ENCODE results near the gene KLHL12.
A peak's percentile ranks its signal among the peaks of the same experiment; 100 is the strongest.
"Not testable (repeated sequence)": the region's sequence is repeated elsewhere in the genome, so short reads cannot be mapped to it uniquely, and the experiment has no call there.

Gene KLHL12

DNA sequence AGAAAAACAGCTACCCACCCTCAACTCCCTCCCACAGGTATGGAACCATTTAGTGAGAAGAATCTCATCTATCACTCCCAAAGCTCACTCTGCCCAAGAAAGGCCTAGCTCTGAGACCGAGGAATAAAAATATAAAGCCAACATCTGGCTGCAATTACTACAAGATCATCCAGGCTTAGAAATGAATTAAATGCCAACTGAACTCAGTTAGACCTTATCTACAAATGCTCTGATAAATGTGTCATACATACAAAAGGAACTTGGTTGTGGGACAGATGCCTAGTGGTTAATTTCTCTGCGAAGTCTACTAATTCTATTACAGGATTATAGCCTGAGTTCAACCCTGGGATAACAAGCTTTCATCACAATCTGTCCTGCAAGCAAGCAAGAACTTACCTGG lies 24.4 kb upstream of the KLHL12 start:
- DNase-seq (ENCODE audit: low read depth): no peak

GRCh38 chr1:202945483-202945882 lies 18.4 kb upstream of the KLHL12 start:
- no peak for DNase-seq (ENCODE audit: low read depth)

GRCh38 chr1:202944438-202944921 lies 17.4 kb upstream of the KLHL12 start:
- no peak for DNase-seq (ENCODE audit: low read depth)

- no peak for DNase-seq (ENCODE audit: low read depth)
Observed at GRCh38 chr1:202942426-202942825, 15.4 kb upstream of the KLHL12 start.

DNA sequence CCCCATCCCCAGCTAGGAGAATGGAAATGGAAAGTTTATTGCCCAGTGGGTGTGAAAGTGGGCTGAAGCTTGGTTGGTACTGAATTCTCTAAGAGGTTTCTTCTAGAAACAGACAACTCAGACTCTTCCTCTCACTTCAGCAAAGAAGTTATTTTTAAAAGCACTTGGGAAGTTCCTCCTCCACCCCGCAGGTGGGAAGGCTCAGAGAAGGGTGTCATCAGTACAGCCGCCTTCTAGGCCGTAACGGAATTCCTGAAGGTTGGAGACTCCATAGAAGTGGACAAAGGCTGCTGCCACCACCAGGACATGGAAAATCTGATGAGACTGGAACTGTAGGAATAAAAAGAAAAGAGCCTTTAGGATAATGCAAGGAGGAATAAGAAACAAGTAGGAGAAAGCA lies 14.3 kb upstream of the KLHL12 start:
- no peak for DNase-seq (ENCODE audit: low read depth)

- DNase-seq (ENCODE audit: low read depth): no peak
Observed at GRCh38 chr1:202940561-202940960, 13.5 kb upstream of the KLHL12 start.

- no peak for DNase-seq (ENCODE audit: low read depth)
Observed at GRCh38 chr1:202938287-202938925, 11.4 kb upstream of the KLHL12 start.

GRCh38 chr1:202936409-202936808 lies 9.4 kb upstream of the KLHL12 start:
- not testable (repeated sequence) for DNase-seq (ENCODE audit: low read depth)

GRCh38 chr1:202935844-202936243 lies 8.8 kb upstream of the KLHL12 start:
- DNase-seq (ENCODE audit: low read depth): no peak

- no peak for DNase-seq (ENCODE audit: low read depth)
Observed at GRCh38 chr1:202934755-202935154, 7.7 kb upstream of the KLHL12 start.

GRCh38 chr1:202932476-202932875 lies 5.4 kb upstream of the KLHL12 start:
- DNase-seq (ENCODE audit: low read depth): no peak

DNA sequence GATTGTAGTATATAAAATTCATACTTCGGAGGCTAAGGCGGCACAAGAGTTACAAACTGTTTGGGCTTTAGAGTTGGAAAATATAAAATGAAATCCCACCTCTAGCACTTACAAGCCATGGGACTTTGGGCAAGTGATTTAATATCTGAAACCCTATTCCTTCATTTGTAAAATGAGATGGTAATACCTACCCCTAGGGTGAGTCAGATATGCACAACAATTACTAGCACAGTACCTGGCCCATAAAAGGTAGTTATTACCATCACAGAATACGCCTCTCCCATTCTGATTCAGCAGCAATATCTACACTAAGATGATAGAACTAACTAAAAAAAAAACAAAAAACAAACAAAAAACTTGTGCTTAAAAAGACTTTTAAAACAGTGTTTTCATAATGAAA lies 3.5 kb downstream of the KLHL12 start:
- DNase-seq (ENCODE audit: low read depth): no peak

DNA sequence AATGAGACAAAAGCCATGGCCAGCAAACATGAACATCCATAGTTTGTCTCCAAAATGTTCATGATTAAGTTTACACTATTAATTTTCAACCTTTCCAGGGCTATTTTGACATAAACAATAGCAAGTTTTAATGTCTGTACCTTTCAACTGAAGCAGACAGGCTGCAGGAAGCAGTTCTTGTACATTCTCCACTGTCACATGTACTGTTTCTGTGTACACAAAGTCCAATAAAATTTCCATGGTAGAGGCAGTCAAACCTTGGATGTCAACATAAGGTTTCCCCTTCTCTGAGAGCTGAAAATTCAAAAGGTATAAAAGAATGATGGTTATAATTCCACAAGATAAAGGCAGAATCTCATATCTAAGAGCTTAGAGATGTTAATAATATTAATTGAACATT lies 7.4 kb downstream of the KLHL12 start:
- DNase-seq (ENCODE audit: low read depth): no peak

DNA sequence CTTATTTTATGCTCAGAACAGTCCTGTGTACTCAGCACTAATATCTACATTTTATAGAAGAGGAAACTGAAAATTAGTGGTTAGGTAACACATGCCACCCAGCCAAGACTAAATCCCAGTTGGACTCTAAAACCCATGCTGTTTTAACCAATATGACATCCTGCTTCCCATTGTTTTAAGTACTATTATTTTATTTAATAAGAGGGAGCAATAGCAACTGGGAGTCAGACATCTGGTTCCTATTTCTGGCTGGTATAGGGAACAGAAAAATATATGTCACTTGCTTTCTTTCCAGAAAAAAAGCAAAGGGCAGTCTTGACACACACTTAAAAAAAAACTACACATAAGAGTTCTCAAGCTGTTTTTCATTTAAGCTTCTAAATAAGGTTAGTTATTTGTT lies 11.9 kb downstream of the KLHL12 start:
- no peak for DNase-seq (ENCODE audit: low read depth)

- not testable (repeated sequence) for DNase-seq (ENCODE audit: low read depth)
Observed at GRCh38 chr1:202912476-202912875, 14.6 kb downstream of the KLHL12 start.

DNA sequence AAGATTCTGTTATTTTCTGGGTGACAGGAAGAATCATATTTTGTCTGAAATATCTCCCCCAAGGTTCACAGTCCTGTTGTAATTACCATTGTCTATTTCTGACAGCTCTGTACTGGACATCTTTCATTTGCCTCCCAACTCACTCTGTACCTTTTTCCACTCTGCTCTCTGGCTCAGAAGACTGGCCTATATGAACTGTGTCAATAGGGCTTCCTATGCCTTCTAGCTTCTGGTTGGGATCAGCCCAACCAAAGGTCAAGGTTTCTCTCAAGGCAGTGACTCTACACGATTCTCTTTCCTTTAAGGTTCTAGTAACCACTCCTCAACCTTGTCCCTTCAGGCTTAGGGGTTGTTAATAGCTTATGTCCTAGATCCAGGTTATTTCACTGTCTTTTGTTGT lies 17.5 kb downstream of the KLHL12 start:
- no peak for DNase-seq (ENCODE audit: low read depth)

DNA sequence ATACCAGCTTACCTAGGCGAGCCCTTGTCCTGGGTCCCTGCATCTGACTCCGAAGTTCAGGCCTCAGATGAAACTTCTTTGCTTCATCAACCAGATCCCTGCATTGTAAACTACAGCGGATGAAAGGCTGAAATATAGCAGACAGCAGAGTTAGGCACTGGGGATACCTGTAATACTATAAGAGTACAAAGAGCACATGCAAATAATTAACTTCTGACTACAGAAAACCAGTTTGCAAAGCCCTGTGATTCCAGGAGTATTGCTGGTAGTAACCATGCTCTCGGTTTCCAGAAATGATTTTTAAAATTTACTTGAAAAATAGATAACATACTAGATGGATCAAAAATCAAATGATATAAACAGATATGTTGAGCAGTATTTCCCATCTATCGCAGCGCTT lies 18.0 kb downstream of the KLHL12 start:
- DNase-seq (ENCODE audit: low read depth): no peak

DNA sequence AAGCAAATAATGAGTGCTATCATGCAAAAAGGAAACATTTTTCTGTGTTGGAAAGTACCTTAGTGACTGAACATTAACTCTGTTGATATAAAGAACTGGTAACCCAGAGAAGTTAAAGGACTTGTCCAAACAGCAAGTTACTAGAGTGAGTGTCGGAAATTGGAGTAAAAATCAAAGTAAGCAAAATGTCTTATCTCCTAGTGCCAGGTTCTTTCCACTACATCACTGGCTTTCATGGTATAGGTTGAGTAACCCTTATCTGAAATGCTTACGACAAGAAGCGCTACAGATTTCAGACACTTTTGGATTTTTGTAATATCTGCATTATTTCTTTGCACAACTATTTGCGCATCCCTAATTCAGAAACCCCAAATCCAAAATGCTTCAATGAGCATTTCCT lies 21.7 kb downstream of the KLHL12 start:
- no peak for DNase-seq (ENCODE audit: low read depth)

GRCh38 chr1:202903808-202904207 lies 23.2 kb downstream of the KLHL12 start:
- not testable (repeated sequence) for DNase-seq (ENCODE audit: low read depth)

- DNase-seq (ENCODE audit: low read depth): no peak
Observed at GRCh38 chr1:202901555-202901954, 25.5 kb downstream of the KLHL12 start.

- no peak for DNase-seq (ENCODE audit: low read depth)
Observed at GRCh38 chr1:202892501-202892900, 34.5 kb downstream of the KLHL12 start.

DNA sequence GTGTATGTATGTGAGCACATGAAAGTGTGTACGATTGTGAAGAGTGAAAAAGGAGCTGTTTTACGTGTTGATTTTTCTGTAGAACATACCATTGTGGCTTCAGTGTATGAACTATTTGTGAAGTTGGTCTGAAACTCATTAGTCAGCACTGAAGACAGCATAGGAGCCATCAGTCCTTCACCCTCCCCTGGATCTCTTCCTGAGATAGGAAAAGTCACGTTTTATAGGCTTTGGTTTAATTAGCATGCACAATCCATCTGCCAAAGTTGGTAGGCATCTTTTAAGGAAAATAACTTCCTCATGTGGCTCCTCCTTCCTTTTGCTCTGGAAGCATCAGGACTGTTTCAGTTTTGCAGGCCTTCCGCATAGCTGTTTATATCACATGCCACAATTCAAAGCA lies 36.6 kb downstream of the KLHL12 start:
- DNase-seq (ENCODE audit: low read depth): no peak

DNA sequence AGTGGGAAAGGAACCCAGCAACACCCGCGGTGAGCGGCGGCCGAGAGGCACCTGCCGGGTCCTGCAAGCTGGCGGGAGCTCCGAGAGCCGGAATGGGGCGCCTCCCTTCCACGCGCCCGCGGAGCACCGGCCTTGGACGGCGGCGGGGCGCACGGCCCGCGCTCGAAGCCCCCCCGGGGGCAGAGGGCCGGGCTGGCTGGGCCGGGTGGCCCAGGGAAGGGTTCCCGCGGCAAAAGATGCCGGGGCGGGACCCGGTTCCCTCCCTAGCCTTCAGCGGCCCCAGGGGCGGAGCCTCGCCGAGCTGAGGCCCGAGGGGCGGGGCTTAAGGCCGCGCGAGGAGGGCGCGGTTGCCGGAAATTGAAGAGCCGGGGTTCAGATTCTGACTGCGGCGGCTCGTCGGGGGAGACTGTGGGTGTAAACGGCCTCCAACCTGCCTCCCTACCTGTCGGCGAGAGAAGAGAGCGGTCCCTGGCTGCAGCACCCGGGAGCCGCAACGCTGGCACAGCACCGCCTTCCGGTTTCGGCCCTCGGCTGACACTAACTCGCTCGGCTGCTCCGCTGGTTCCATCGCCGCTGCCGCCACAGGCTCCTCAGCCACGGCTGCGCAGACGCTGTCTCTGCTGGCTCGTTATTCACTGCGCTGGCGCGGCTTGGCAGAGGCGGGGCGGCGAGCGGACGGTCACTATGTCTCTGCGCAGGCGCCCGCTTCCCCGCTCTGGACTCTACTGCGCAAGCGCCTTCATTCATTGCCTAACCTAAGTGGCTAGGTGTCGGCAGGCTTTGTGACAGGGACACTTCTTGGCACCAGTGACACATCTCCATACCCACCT lies 38.3 kb downstream of the KLHL12 start, which contains the start of gene RABIF:
Gene RABIF, minus strand, starts transcription at position 619 of the 830 bp plus-strand sequence. Its CDS starts 51 bp downstream, at position 568.
- DNase-seq (ENCODE audit: low read depth): peak; percentile 96

DNA sequence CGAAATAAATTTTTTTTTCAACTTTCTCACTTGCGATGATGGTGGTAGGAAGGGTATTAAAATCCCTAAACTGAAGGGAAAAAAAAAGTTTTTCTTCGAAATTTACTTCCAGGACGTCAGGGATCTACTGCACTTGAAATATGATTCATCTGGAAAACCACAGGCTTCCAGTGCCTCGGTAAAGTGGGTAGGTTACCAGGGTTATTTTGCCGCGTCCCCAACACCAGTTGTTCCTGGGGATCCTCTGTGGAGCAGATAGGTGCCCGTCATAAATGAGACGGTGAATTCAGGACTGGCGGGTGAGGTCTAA lies 38.9 kb downstream of the KLHL12 start:
- DNase-seq (ENCODE audit: low read depth): no peak
